ENCODE data around the gene ANP32E. TPM values are rescaled to one million over a fixed set of nuclear protein-coding genes. Genes with fewer than 3 reads are reported as not detected.

The ANP32E gene
- total and polyA plus RNA-seq, 2 of the 13 experiments (the other 11 are each of a cell fraction or from before 2014, with no cell fraction given) = 10.3 to 53.0 TPM

- 0 out of 2 replicates have a peak, but pooled peaks have one; percentile 65 for TF ChIP-seq ZBTB8A (CRISPR knock-in tag; IDR thresholded peaks at IDR 0.05; ENCODE audit: borderline replicate concordance, low read depth)
- no peak for TF ChIP-seq PTBP1 (IDR thresholded peaks at IDR 0.05; ENCODE audit: low read depth, low read length, poor library complexity, severe bottlenecking)
- no peak; the same call in 1 of the 2 replicates for TF ChIP-seq ZNF609 (CRISPR knock-in tag; IDR thresholded peaks at IDR 0.05; ENCODE audit: borderline replicate concordance)
- no peak for TF ChIP-seq ZNF142 (CRISPR knock-in tag; IDR thresholded peaks at IDR 0.05)
- peak; percentile 89 for TF ChIP-seq YY1 (IDR thresholded peaks at IDR 0.05; ENCODE audit: insufficient read depth, insufficient replicate concordance, low read depth, low read length)
- TF ChIP-seq PRPF4 (IDR thresholded peaks at IDR 0.05; ENCODE audit: low read depth, low read length, poor library complexity, severe bottlenecking) = no peak
- peak; percentile 52; the same call in 1 of the 2 replicates for TF ChIP-seq ZNF768 (CRISPR knock-in tag; IDR thresholded peaks at IDR 0.05)
- TF ChIP-seq NFE2 (CRISPR knock-in tag; IDR thresholded peaks at IDR 0.05) = no peak
- TF ChIP-seq ZNF572 (CRISPR knock-in tag; IDR thresholded peaks at IDR 0.05) = no peak
- TF ChIP-seq MXI1 (IDR thresholded peaks at IDR 0.05; ENCODE audit: borderline replicate concordance, low read depth, low read length) = peak; percentile 45; the same call in 1 of the 3 replicates
- peak; percentile 87; the same call in 1 of the 2 replicates for TF ChIP-seq IRF2 (CRISPR knock-in tag; IDR thresholded peaks at IDR 0.05)
- TF ChIP-seq GZF1 (CRISPR knock-in tag; IDR thresholded peaks at IDR 0.05) = no peak
- peak; percentile 82 for TF ChIP-seq KMT2B (CRISPR knock-in tag; IDR thresholded peaks at IDR 0.05)
- TF ChIP-seq ZNF446 (CRISPR knock-in tag; IDR thresholded peaks at IDR 0.05) = no peak
- TF ChIP-seq KLF6 (CRISPR knock-in tag; IDR thresholded peaks at IDR 0.05) = peak; percentile 93
Observed at GRCh38 chr1:150235852-150236613, at the start of gene ANP32E (continued).
